GM08714 (cell line): ENCODE measurements around the gene TAP2.

ENCODE experiments used
- H3K4me3 ChIP-seq: fragments of 200-500 bp; sonication (Bioruptor generic); 2 replicates; pipeline ENCODE4 v1.5.1; 2014; ENCODE audit warnings: mild to moderate bottlenecking, low read length, inconsistent platforms
- ZNF274 ChIP-seq: IDR thresholded peaks from 2 replicates; pipeline ENCODE4 v1.6.1; 2012; ENCODE audit warnings: mild to moderate bottlenecking, low read depth, low read length

Gene TAP2

GRCh38 chr6:32865724-32866443, 27.3 kb upstream of the TAP2 start:
- TF ChIP-seq ZNF274: no peak
- H3K4me3 ChIP-seq: no peak overlapping the region

DNA sequence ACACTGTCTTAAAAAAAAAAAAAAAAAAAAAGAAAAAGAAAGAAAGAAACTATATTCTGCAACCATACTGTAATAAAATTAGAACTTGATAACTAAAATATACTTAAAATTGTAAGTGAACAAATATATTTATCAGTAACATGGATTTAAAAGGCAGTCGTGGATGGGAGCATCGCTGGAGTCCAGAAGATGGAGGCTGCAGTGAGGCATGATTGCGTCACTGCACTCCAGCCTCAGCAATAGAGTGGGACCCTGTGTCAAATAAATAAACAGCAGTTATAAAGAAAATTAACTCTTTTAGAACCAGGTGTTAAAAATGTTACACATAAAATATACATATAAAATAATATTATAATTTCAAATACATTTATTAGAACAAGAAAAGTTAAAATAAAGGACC, 24.2 kb upstream of the TAP2 start:
- no peak for TF ChIP-seq ZNF274
- H3K4me3 ChIP-seq: no peak overlapping the region

DNA sequence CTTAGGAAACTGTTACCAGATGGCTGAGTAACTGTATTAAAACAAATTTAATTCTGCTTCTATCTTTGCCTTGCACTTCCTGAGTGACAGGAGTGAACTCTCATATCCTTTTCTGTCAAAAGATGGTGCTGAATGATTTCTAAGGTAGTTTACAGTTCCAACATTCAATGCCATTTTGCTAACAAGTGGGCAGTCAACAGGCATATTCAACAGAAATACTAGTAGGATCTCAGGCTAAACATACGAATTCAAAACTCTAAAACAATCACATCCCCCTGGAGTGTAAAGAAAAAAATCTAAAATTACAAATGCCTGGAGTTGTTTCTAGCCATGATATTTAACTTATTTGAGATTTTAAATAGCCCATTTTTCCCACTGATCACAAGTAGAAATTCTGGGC, 22.1 kb upstream of the TAP2 start:
- no peak for TF ChIP-seq ZNF274
- H3K4me3 ChIP-seq: no peak overlapping the region

DNA sequence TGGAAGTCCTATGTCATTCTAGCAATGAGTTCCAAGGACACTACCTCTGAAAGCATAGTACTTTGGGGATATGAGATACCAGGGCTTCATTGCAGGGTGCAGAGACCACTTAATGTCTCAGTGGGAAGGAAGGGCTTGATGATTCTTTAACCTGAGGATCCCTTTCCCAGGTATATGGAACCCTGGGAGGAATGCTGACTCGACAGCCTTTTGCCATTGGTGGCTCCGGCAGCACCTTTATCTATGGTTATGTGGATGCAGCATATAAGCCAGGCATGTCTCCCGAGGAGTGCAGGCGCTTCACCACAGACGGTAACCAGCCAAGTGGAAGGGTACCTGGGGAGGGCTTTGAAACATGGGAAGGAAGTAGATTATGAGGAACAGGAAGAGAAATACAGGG, 19.7 kb upstream of the TAP2 start:
- no peak overlapping the region for H3K4me3 ChIP-seq
- no peak for TF ChIP-seq ZNF274

GRCh38 chr6:32857156-32857891, 18.8 kb upstream of the TAP2 start:
- TF ChIP-seq ZNF274: no peak
- H3K4me3 ChIP-seq: no peak overlapping the region

DNA sequence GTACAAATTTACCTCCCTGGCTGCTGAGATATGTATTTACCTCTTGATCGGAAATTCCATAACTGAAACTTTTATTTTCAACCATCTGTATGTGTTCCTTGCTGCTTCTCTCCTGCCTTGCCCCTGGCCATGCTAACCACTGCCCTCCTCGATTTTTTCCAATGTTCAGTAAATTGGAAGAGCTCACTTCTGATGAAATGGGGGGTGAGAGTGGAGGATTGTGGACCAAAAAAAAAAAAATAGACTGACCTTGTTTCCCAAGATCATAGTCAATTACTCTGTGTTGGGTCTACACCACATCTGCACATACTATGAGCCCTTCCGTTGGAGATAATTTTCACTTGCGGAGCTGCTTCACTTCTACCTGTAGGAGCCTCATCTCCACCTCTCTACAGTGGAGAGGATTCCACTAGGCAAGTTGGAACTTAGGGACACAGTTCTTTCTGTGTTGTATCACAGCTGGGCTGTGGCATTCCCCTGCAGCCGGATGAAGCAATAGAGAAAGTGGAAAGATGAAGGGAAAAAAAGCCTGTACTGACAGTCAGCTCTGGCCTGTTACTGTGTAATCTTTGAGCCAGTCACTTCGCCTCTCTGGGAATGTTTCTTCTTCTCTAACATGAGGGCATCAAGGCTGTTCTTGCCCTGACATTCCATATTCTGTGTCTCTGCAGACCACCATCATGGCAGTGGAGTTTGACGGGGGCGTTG, 17.1 kb upstream of the TAP2 start:
- H3K4me3 ChIP-seq: peak overlapping the region; percentile 84
- no peak for TF ChIP-seq ZNF274

- TF ChIP-seq ZNF274: no peak
- H3K4me3 ChIP-seq: peak overlapping the region; percentile 84
These were observed 16.0 kb upstream of the TAP2 start for GRCh38 chr6:32854376-32855178.

DNA sequence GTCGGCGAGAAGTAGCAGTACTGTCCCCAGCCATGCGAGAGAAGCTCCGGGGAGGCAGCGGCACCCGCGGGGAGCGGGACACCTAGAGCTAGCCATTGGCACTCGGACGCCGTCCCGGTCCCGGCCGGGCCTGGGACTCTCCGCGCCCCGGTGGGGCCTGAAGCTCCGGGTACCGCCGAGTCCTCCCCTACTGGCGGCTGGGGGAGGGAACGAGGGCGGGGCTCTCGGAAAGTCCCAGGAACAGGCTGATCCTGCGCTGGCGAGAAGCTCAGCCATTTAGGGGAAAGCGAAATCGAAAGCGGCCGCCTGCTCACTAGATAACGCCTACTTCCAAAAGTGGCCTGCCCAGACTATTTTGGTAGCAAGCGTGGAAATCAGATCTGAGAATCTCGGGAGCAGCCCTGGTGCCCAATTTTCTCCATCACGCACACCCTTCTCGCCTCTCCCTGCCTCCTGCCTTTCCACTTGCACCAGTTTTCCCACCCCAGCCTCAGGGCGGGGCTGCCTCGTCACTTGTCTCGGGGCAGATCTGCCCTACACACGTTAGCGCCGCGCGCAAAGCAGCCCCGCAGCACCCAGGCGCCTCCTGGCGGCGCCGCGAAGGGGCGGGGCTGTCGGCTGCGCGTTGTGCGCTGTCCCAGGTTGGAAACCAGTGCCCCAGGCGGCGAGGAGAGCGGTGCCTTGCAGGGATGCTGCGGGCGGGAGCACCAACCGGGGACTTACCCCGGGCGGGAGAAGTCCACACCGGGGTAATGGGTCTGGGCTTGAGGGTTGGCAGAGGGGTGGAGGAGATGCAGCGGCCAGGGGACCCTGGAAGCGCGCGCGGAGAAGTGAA, 15.2 kb upstream of the TAP2 start, which contains the start of the genes PSMB9 and TAP1:
Gene PSMB9 (plus strand): TSS at position 652 of the 835 bp plus-strand sequence. CDS start 38 bp downstream, at position 690.
Gene TAP1 (minus strand): TSS at position 164 of the 835 bp plus-strand sequence. CDS start 68 bp downstream, at position 96.
- peak within 1 kb of the TSS; percentile 84 for H3K4me3 ChIP-seq
- TF ChIP-seq ZNF274: no peak

DNA sequence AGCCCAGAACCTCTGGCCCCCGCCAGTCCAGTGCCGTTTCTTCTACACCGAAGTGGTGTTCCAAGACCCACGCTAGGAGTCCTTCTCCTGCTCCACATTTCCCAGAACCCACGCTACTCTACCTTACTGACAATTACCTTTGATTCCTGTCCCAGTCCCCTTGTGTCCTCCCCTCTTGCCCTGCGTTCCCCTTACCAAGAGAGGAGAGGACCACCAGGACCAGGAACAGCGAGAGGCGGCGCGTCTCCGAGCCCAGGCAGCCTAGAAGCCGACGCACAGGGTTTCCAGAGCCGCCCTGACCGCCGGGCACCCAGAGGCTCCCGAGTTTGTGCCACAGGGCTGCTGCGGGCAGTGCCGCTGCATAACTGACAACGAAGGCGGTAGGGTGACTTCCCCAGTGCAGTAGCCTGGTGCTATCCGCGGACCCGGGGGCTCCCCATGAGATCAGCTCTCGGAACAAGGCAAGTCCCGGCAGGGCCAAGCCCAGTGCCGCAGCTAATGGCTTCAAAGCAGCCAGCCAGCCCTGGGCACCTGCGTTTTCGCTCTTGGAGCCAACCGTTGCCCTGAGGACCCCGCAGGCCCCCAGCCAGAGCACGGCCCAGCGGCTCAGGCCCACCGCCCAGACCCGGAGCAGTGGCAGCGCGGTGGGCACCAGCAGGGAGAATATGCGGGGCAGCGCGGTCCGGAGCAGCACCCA, 14.5 kb upstream of the TAP2 start:
- H3K4me3 ChIP-seq: peak overlapping the region; percentile 84
- no peak for TF ChIP-seq ZNF274

- no peak for TF ChIP-seq ZNF274
- peak overlapping the region; percentile 84 for H3K4me3 ChIP-seq
These were observed 13.7 kb upstream of the TAP2 start for GRCh38 chr6:32852018-32852843.

DNA sequence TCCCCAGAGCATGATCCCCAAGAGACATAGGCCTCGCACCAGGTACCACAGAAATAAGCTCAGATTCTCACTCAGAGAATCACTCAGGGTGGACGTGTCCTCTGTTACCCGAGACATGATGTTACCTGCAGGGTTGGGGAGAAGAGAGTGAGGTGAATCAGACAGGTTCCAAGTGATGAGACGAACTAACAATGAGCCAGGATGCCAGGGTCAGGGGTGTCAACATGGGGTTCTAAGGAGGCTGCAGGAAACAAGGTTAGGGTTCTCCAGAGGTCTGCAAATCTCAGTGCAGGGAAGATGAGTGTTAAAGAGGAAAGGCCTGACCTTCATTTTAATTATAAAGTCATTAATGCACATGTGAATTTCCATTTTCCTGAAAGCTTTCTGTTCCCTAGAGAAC, 12.5 kb upstream of the TAP2 start:
- no peak for TF ChIP-seq ZNF274
- H3K4me3 ChIP-seq: no peak overlapping the region; the same call in 1 of the 2 replicates

GRCh38 chr6:32849126-32849525, 10.6 kb upstream of the TAP2 start:
- TF ChIP-seq ZNF274: no peak
- no peak overlapping the region for H3K4me3 ChIP-seq
